ENCODE results near the gene PRPS1.
"Not testable (repeated sequence)": the region's sequence is repeated elsewhere in the genome, so short reads cannot be mapped to it uniquely, and the experiment has no call there.

GRCh38 chrX:107671256-107671655 lies 42.9 kb downstream of the PRPS1 start:
- not testable (repeated sequence) for TF ChIP-seq CTCF, POLR2AphosphoS5 (IDR thresholded peaks at IDR 0.05)

Measured in gastroesophageal sphincter (tissue), 3 donors.